Hematopoietic multipotent progenitor cell treated with erythropoietin and hydrocortisone succinate and interleukin-3 and kit ligand, for 17 days (in vitro differentiated cells): ENCODE data around the gene NTM.

ENCODE experiments used
- DNase-seq: peaks from one replicate; pipeline ENCODE4 v3.0.0-alpha.2; 2015; ENCODE audit warnings: low spot score

The NTM gene

GRCh38 chr11:131601586-131601985 is 231.2 kb downstream of the NTM start:
- DNase-seq = no peak

GRCh38 chr11:131602431-131602830 is 232.0 kb downstream of the NTM start:
- DNase-seq = no peak

- DNase-seq = no peak
Measured at GRCh38 chr11:131606811-131607335, 236.5 kb downstream of the NTM start.

GRCh38 chr11:131609337-131609736 is 238.9 kb downstream of the NTM start:
- no peak for DNase-seq

GRCh38 chr11:131609921-131610320 is 239.5 kb downstream of the NTM start:
- no peak for DNase-seq

GRCh38 chr11:131611322-131611721 is 240.9 kb downstream of the NTM start:
- no peak for DNase-seq

- DNase-seq = no peak
Measured at GRCh38 chr11:131612533-131612932, 242.1 kb downstream of the NTM start.

GRCh38 chr11:131614631-131615030 is 244.2 kb downstream of the NTM start:
- no peak for DNase-seq

GRCh38 chr11:131615611-131616010 is 245.2 kb downstream of the NTM start:
- DNase-seq = no peak

GRCh38 chr11:131616481-131617140 is 246.2 kb downstream of the NTM start:
- DNase-seq = no peak

- DNase-seq = no peak
Measured at GRCh38 chr11:131618201-131618600, 247.8 kb downstream of the NTM start.

GRCh38 chr11:131622193-131622592 is 251.8 kb downstream of the NTM start:
- DNase-seq = no peak

- no peak for DNase-seq
Measured at GRCh38 chr11:131624531-131624930, 254.1 kb downstream of the NTM start.

- DNase-seq = no peak
Measured at GRCh38 chr11:131626788-131627187, 256.4 kb downstream of the NTM start.

GRCh38 chr11:131628739-131629138 is 258.3 kb downstream of the NTM start:
- no peak for DNase-seq

- no peak for DNase-seq
Measured at GRCh38 chr11:131629925-131630540, 259.6 kb downstream of the NTM start.

- DNase-seq = no peak
Measured at GRCh38 chr11:131632971-131633370, 262.6 kb downstream of the NTM start.

GRCh38 chr11:131633921-131634715 is 263.7 kb downstream of the NTM start:
- no peak for DNase-seq

- DNase-seq = no peak
Measured at GRCh38 chr11:131637469-131638175, 267.2 kb downstream of the NTM start.

GRCh38 chr11:131638889-131639288 is 268.5 kb downstream of the NTM start:
- DNase-seq = no peak

- no peak for DNase-seq
Measured at GRCh38 chr11:131640320-131640719, 269.9 kb downstream of the NTM start.
